ENCODE results near the gene BCAP31. TPM values are rescaled to one million over a fixed set of nuclear protein-coding genes. Genes with fewer than 3 reads are reported as not detected.

Gene BCAP31
- total RNA-seq, 1 donor from 2014 or later, result 154 TPM

DNA sequence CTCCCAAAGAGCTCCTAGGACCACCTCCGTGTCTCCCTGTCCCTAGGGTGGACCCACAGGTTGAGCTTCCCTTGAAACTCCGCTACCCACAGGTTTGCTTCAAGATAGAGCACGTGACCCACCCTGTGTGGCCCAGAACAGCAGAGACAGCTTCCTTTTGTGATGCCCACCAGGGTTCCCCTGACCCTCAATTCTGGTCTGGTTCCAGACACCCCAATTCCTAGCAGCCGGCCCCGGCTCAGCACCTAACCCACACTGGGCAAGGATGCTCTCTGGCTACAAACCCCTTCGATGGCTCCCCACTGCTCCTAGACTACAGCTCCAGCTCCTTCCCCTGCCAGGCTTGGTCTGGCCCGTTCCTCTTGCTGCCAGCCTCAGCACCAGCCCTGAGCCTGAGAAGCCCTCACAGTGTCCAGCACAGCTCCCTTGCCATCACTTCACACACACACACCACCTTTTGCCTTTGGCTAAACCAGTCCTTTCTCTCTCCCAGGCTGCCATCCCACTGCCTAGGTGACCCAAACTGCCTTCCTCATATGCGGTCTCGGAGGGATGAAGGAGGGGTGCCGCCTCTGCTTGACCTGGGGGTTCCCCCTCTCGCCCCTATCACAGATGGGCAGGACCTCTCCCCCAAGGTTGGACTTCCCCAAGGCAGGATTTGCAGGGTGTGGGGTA is 56.8 kb downstream of the BCAP31 start:
- H3K27me3 Mint-ChIP-seq (ENCODE audit: low read depth), result peaks cover 19% of the 10 kb centered on the region
- H3K36me3 Mint-ChIP-seq (ENCODE audit: low read depth), result no peaks in the 10 kb centered on the region
- DNase-seq (ENCODE audit: low spot score), result no peak
- H3K4me3 Mint-ChIP-seq (ENCODE audit: low read depth), result peak overlapping the region; percentile 74
- no peak overlapping the region for H3K27ac Mint-ChIP-seq
- intact Hi-C loops (cut with micrococcal nuclease), result loop anchor here (5.0 to 10.0 kb wide), 3 partner anchors 633 to 725 kb away; no protein-coding TSS in a partner anchor
- peaks cover 6% of the 10 kb centered on the region for H3K4me1 Mint-ChIP-seq (ENCODE audit: low read depth)
- no peaks in the 10 kb centered on the region for H3K9me3 Mint-ChIP-seq

DNA sequence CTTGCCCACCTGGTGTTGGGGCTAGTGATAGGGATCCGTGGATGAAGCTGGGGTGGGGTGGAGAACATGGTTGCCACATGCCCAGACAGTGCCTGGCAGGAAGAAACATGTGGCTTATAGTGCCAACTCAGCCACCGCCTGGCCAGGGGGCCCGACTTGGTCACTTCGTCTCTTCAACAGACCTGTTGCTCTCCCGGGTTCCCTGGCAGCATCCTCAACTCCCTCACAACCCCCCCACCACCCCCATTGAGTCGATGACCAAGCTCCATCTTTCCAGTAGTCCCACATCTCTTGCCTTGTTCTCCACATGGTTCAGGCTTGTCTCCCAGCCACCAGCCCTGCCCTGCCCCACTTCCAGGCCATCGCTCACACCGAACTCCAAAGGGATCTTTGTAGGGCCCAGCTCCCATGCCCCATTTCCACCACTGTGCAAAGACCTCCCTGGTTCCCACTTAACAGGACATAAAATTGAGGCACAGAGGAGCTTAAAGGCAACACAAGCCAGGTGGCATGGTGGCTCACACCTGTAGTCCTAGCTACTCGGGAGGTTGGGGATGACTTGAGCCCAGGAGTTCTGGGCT is 58.4 kb downstream of the BCAP31 start:
- no peak for DNase-seq (ENCODE audit: low spot score)
- no peaks in the 10 kb centered on the region for H3K9me3 Mint-ChIP-seq
- intact Hi-C loops (cut with micrococcal nuclease), result loop anchor here (5.0 to 10.0 kb wide), 3 partner anchors 631 to 724 kb away; no protein-coding TSS in a partner anchor
- H3K4me1 Mint-ChIP-seq (ENCODE audit: low read depth), result peaks cover 6% of the 10 kb centered on the region
- H3K27me3 Mint-ChIP-seq (ENCODE audit: low read depth), result peaks cover 33% of the 10 kb centered on the region
- no peaks in the 10 kb centered on the region for H3K36me3 Mint-ChIP-seq (ENCODE audit: low read depth)
- no peak overlapping the region for H3K4me3 Mint-ChIP-seq (ENCODE audit: low read depth)
- no peak overlapping the region for H3K27ac Mint-ChIP-seq

GRCh38 chrX:153662266-153662665 is 61.9 kb downstream of the BCAP31 start:
- H3K27me3 Mint-ChIP-seq (ENCODE audit: low read depth), result peaks cover 41% of the 10 kb centered on the region
- H3K27ac Mint-ChIP-seq, result no peak overlapping the region
- no peak overlapping the region for H3K4me3 Mint-ChIP-seq (ENCODE audit: low read depth)
- intact Hi-C loops (cut with micrococcal nuclease), result loop anchor here (5.0 to 10.0 kb wide), 2 partner anchors 50 to 627 kb away; no protein-coding TSS in a partner anchor
- no peaks in the 10 kb centered on the region for H3K9me3 Mint-ChIP-seq
- H3K4me1 Mint-ChIP-seq (ENCODE audit: low read depth), result no peaks in the 10 kb centered on the region
- peak; percentile 22 for DNase-seq (ENCODE audit: low spot score)
- no peaks in the 10 kb centered on the region for H3K36me3 Mint-ChIP-seq (ENCODE audit: low read depth)

DNA sequence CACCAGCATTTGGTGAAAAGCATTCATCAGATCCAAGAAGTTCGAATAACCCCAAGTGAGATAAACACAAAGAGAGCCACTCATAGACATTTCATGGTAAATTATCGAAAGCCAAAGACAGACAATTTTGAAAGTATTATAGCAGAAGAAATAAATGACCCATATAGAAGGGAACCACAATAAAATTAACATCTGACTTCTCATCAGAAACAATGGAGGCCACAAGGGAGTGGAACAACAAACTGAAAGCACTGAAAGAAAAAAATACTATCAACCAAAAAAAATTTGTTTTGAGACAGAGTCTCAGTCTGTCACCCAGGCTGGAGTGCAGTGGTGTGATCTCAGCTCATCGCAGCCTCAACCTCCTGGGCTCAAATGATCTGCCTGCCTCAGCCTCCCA is 64.9 kb downstream of the BCAP31 start:
- intact Hi-C loops (cut with micrococcal nuclease), result no loop called here
- no peaks in the 10 kb centered on the region for H3K4me1 Mint-ChIP-seq (ENCODE audit: low read depth)
- H3K36me3 Mint-ChIP-seq (ENCODE audit: low read depth), result no peaks in the 10 kb centered on the region
- H3K27ac Mint-ChIP-seq, result no peak overlapping the region
- no peaks in the 10 kb centered on the region for H3K9me3 Mint-ChIP-seq
- no peak overlapping the region for H3K4me3 Mint-ChIP-seq (ENCODE audit: low read depth)
- H3K27me3 Mint-ChIP-seq (ENCODE audit: low read depth), result peaks cover 28% of the 10 kb centered on the region
- no peak for DNase-seq (ENCODE audit: low spot score)

- Mint-ChIP-seq H3K27ac (no peak overlapping the region), H3K36me3 (ENCODE audit: low read depth) (no peaks in the 10 kb centered on the region), H3K4me3 (ENCODE audit: low read depth) (no peak overlapping the region), H3K27me3 (ENCODE audit: low read depth) (peaks cover 20% of the 10 kb centered on the region), H3K4me1 (ENCODE audit: low read depth) (no peaks in the 10 kb centered on the region), H3K9me3 (no peaks in the 10 kb centered on the region)
- intact Hi-C loops (cut with micrococcal nuclease), result no loop called here
- no peak for DNase-seq (ENCODE audit: low spot score)
Measured at GRCh38 chrX:153657161-153657560, 67.0 kb downstream of the BCAP31 start.

DNA sequence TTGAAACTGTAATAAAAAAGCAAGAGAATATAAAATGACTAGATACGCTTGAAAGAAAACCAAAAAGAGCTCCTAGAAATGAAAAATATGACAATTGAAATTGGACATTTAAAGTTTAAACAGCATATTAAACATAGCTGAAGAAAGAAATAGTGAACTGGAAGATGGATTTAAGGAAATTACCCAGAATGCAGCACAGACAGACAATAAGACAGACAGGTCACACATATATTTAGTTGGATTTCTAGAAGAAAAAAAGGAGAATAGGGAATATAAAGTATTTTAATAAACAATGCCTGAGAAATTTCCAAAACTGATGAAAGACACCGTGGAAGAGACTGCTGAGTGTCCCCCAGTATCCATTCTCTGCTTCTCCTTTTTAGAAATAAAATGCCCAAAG is 70.6 kb downstream of the BCAP31 start:
- no peaks in the 10 kb centered on the region for H3K9me3 Mint-ChIP-seq
- intact Hi-C loops (cut with micrococcal nuclease), result no loop called here
- H3K36me3 Mint-ChIP-seq (ENCODE audit: low read depth), result no peaks in the 10 kb centered on the region
- peaks cover 7% of the 10 kb centered on the region for H3K27me3 Mint-ChIP-seq (ENCODE audit: low read depth)
- no peak overlapping the region for H3K27ac Mint-ChIP-seq
- no peaks in the 10 kb centered on the region for H3K4me1 Mint-ChIP-seq (ENCODE audit: low read depth)
- DNase-seq (ENCODE audit: low spot score), result no peak
- no peak overlapping the region for H3K4me3 Mint-ChIP-seq (ENCODE audit: low read depth)

DNA sequence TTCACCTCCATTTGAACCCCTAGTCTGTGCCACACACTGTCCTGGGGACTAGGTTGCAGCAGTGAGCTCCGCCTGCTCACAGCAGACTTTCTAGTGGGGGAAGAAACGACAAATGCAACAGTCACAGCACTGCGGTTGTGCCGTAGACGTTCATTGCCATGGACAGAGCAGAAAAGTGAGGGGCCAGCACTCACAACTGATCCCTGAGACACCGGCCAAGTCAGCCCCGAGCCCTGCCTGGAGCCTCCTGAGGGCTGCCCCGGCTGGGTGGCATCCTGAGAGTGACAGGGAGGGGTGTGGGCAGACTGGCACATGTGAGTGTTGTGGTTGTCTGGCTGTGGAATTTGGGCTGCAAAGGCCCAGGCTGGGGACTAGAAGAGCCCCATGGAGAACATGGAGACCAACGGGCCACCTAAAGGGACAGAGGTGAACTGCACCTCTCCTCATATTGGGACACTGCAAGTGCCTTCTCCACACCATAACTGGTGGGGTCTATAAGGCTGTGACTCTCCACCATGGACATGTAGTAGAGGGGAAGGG is 72.6 kb downstream of the BCAP31 start:
- Mint-ChIP-seq H3K27me3 (ENCODE audit: low read depth) (peaks cover 13% of the 10 kb centered on the region), H3K27ac (no peak overlapping the region), H3K36me3 (ENCODE audit: low read depth) (no peaks in the 10 kb centered on the region), H3K4me3 (ENCODE audit: low read depth) (no peak overlapping the region), H3K4me1 (ENCODE audit: low read depth) (no peaks in the 10 kb centered on the region), H3K9me3 (no peaks in the 10 kb centered on the region)
- intact Hi-C loops (cut with micrococcal nuclease), result no loop called here
- no peak for DNase-seq (ENCODE audit: low spot score)

DNA sequence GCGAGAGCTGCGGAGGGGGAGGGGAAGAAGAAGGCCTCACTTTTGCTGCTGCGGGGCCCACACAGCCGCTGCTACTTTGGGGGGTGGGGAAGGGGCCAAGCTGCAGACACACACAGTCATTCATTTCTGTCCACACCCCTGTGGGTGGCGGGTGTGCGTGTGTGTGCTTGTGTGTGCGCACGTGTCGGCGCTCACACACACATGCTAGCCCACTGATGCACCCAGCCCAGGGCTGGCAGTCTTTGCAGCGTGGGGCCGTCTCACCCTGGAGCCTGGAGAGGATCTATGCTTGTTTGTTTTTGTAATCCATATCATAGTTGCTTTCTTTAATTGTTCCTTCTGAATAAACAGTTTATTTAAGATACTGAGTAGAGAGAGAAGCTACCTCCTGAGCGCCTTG is 73.2 kb downstream of the BCAP31 start:
- intact Hi-C loops (cut with micrococcal nuclease), result no loop called here
- H3K4me1 Mint-ChIP-seq (ENCODE audit: low read depth), result no peaks in the 10 kb centered on the region
- no peak for DNase-seq (ENCODE audit: low spot score)
- no peaks in the 10 kb centered on the region for H3K36me3 Mint-ChIP-seq (ENCODE audit: low read depth)
- H3K27me3 Mint-ChIP-seq (ENCODE audit: low read depth), result peaks cover 17% of the 10 kb centered on the region
- H3K9me3 Mint-ChIP-seq, result no peaks in the 10 kb centered on the region
- H3K4me3 Mint-ChIP-seq (ENCODE audit: low read depth), result no peak overlapping the region
- H3K27ac Mint-ChIP-seq, result no peak overlapping the region

Other genes with a start within 250 kb of the BCAP31 start
- gene BGN, start 229.4 kb downstream of the BCAP31 start, total RNA-seq, result not detected in 2 replicates
- not detected in 2 replicates for gene ATP2B3, start 206.7 kb downstream of the BCAP31 start, total RNA-seq
- gene CCNQ, start 125.2 kb downstream of the BCAP31 start, total RNA-seq, result 23.6 and 25.3 TPM in 2 replicates
- gene DUSP9, start 77.2 kb downstream of the BCAP31 start, total RNA-seq, result 0.11 and 0.16 TPM in 2 replicates
- gene PNCK, start 50.6 kb downstream of the BCAP31 start, total RNA-seq, result 0.18 and 0.43 TPM in 2 replicates
- gene SLC6A8, start 36.5 kb downstream of the BCAP31 start, total RNA-seq, result 2.2 and 2.5 TPM in 2 replicates
- gene ABCD1, start 469 bp upstream of the BCAP31 start, total RNA-seq, result 8.8 and 10.1 TPM in 2 replicates
- 0.62 and 0.91 TPM in 2 replicates for gene PLXNB3, start 39.9 kb upstream of the BCAP31 start, total RNA-seq
- not detected in 2 replicates for gene SRPK3, start 56.7 kb upstream of the BCAP31 start, total RNA-seq
- gene IDH3G, start 70.0 kb upstream of the BCAP31 start, total RNA-seq, result 70.8 and 72.4 TPM in 2 replicates
- gene SSR4, start 70.3 kb upstream of the BCAP31 start, total RNA-seq, result 282 and 303 TPM in 2 replicates
- gene PDZD4, start 106.2 kb upstream of the BCAP31 start, total RNA-seq, result 0.23 and 0.91 TPM in 2 replicates
- gene L1CAM, start 161.8 kb upstream of the BCAP31 start, total RNA-seq, result 0.83 and 0.98 TPM in 2 replicates
- gene AVPR2, start 180.3 kb upstream of the BCAP31 start, total RNA-seq, result not detected in 2 replicates
- 128 and 135 TPM in 2 replicates for gene ARHGAP4, start 201.9 kb upstream of the BCAP31 start, total RNA-seq
- 127 and 128 TPM in 2 replicates for gene NAA10, start 210.7 kb upstream of the BCAP31 start, total RNA-seq
- gene RENBP, start 220.3 kb upstream of the BCAP31 start, total RNA-seq, result 11.4 and 12.4 TPM in 2 replicates
- 107 and 108 TPM in 2 replicates for gene HCFC1, start 247.4 kb upstream of the BCAP31 start, total RNA-seq
- gene TMEM187, start 248.4 kb upstream of the BCAP31 start, total RNA-seq, result 2.1 and 2.7 TPM in 2 replicates